ENCODE measurements around the gene GADL1. TPM values are rescaled to one million over a fixed set of nuclear protein-coding genes. Genes with fewer than 3 reads are reported as not detected.

GADL1 gene
- total RNA-seq, 1 donor from 2014 or later = not detected

GRCh38 chr3:30875505-30875904, 19.0 kb downstream of the GADL1 start:
- Histone ChIP-seq H3K27me3 (no peaks in the 10 kb centered on the region), H3K4me3 (no peak overlapping the region), H3K4me1 (peaks cover 0 to 3% of the 10 kb centered on the region in 2 donors), H3K27ac (no peak overlapping the region), H3K9me3 (no peaks in the 10 kb centered on the region), H3K36me3 (no peaks in the 10 kb centered on the region)
- TF ChIP-seq CTCF (IDR thresholded peaks at IDR 0.05) = no peak
- intact Hi-C loops (cut with DNase I) = no loop called here
- DNase-seq (ENCODE audit: low spot score in 2 of 2) = no peak

GRCh38 chr3:30873671-30874070, 20.8 kb downstream of the GADL1 start:
- Histone ChIP-seq H3K27me3 (no peaks in the 10 kb centered on the region), H3K36me3 (no peaks in the 10 kb centered on the region), H3K27ac (no peak overlapping the region), H3K9me3 (no peaks in the 10 kb centered on the region), H3K4me3 (no peak overlapping the region), H3K4me1 (peaks cover 0 to 3% of the 10 kb centered on the region in 2 donors)
- DNase-seq (ENCODE audit: low spot score in 2 of 2) = no peak
- no peak for TF ChIP-seq CTCF (IDR thresholded peaks at IDR 0.05)
- intact Hi-C loops (cut with DNase I) = no loop called here

GRCh38 chr3:30872879-30873278, 21.6 kb downstream of the GADL1 start:
- Histone ChIP-seq H3K4me1 (peaks cover 0 to 5% of the 10 kb centered on the region in 2 donors), H3K27me3 (no peaks in the 10 kb centered on the region), H3K4me3 (no peak overlapping the region), H3K36me3 (no peaks in the 10 kb centered on the region), H3K9me3 (no peaks in the 10 kb centered on the region), H3K27ac (no peak overlapping the region)
- intact Hi-C loops (cut with DNase I) = no loop called here
- DNase-seq (ENCODE audit: low spot score in 2 of 2) = no peak
- TF ChIP-seq CTCF (IDR thresholded peaks at IDR 0.05) = no peak

DNA sequence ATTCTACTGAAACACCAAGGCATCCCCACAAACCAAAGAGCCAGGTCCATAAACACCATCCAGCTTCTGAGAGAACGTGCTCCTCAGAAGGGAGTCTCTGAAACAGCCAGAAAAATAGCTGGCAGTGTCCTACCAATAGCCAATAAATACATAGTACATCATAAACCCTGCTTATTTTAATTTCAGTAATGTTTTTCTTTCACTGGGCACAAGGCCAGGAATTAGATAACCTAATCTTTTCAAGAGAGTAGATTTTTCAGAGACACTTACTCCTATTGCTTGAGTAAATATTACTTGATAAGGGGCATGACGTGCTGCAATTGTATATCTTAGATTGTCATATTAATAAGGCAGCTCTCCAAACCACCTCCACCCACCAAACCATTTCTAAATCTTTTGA, 22.7 kb downstream of the GADL1 start:
- H3K4me3 ChIP-seq = no peak overlapping the region
- H3K4me1 ChIP-seq = peaks cover 0 to 5% of the 10 kb centered on the region in 2 donors
- H3K27ac ChIP-seq = peak overlapping the region in 1 of 2 donors; percentile 9
- no peak for TF ChIP-seq CTCF (IDR thresholded peaks at IDR 0.05)
- intact Hi-C loops (cut with DNase I) = no loop called here
- H3K27me3 ChIP-seq = no peaks in the 10 kb centered on the region
- no peaks in the 10 kb centered on the region for H3K9me3 ChIP-seq
- no peak for DNase-seq (ENCODE audit: low spot score in 2 of 2)
- H3K36me3 ChIP-seq = no peaks in the 10 kb centered on the region

DNA sequence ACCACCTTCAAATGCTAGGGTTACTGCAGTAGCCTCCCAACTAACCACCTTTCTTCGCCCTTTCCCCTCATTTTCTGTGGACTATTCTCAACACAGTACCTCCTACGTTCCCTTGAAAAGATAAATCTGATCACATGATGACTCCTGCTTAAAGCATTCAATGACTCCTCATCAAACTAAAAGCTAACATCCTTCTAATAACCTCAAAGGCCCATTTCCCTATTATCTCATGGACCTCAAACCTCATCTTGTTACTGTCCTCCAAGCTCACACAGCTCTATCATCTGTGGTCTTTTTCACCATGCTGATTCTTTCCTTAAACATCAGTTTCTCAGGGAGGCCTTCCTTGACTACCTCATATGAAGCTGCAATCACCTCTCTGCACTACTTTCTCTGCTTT, 29.6 kb downstream of the GADL1 start:
- no peak overlapping the region for H3K27ac ChIP-seq
- DNase-seq (ENCODE audit: low spot score in 2 of 2) = no peak
- H3K4me1 ChIP-seq = peaks cover 0 to 5% of the 10 kb centered on the region in 2 donors
- H3K9me3 ChIP-seq = no peaks in the 10 kb centered on the region
- no peaks in the 10 kb centered on the region for H3K36me3 ChIP-seq
- TF ChIP-seq CTCF (IDR thresholded peaks at IDR 0.05) = no peak
- H3K27me3 ChIP-seq = no peaks in the 10 kb centered on the region
- intact Hi-C loops (cut with DNase I) = no loop called here
- no peak overlapping the region for H3K4me3 ChIP-seq

DNA sequence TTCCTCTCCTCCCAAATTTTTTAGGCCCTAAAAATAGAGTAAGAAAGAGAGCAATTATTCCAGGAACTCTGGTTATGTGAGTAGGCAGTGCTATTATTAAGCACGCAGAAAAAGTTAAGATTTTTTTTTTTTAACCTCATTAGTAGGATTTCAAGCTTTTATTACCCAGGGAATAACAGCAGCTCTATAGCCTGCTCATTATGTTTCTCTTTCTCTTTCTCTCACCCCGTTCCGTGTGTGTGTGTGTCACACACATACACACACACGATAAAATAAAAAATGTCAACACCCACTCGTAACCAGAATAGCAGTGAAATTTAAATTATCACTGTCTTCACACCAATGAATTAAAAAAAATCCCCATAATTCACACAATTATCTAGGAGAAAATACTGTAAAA, 30.3 kb downstream of the GADL1 start:
- no peak for TF ChIP-seq CTCF (IDR thresholded peaks at IDR 0.05)
- H3K36me3 ChIP-seq = no peaks in the 10 kb centered on the region
- no peaks in the 10 kb centered on the region for H3K27me3 ChIP-seq
- H3K9me3 ChIP-seq = no peaks in the 10 kb centered on the region
- peak overlapping the region in 1 of 2 donors; percentile 15 for H3K27ac ChIP-seq
- peak overlapping the region in 1 of 2 donors; percentile 40 for H3K4me3 ChIP-seq
- peaks cover 0 to 5% of the 10 kb centered on the region in 2 donors for H3K4me1 ChIP-seq
- no peak for DNase-seq (ENCODE audit: low spot score in 2 of 2)
- intact Hi-C loops (cut with DNase I) = no loop called here
